ENCODE data around the gene SOWAHA.

DNA sequence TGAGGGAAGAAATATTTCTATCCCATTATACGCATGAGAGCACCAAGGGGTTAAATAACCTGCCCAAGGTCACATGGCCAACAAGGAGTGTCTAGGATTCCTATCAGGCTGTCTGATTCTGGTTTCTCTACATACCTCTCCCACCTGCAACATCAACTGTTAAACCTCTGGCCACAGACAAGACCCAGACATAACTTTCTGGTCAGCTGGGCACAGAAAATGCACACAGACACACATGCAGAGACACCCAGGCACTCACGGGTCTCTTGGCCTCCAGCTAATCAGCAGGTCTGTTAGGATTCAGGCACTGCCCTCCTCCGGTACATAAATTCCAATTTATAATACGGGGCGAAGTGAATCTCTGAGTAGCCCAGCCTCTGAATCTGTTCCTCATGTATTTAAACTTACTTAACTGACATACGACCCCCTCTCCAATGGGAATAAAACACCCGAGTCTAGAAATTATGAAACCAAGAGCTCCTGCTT, 37.6 kb upstream of the SOWAHA start:
- TF ChIP-seq EZH2 (IDR thresholded peaks at IDR 0.05; ENCODE audit: insufficient read depth, poor library complexity, severe bottlenecking) (no peak), EZH2phosphoT487 (IDR thresholded peaks at IDR 0.05; ENCODE audit: insufficient read depth, low read depth) (no peak)

All from GM23248 (cell line).